Thymus (tissue), 11 donors: ENCODE measurements around the gene DNAJA4. TPM values are rescaled to one million over a fixed set of nuclear protein-coding genes. Genes with fewer than 3 reads are reported as not detected.

Source experiments
- DNase-seq, 9 donors: peaks; one replicate each; pipeline ENCODE4 v3.0.0-alpha.2; 2013; ENCODE audit warnings: low spot score in 9 of 9, low read depth in 6 of 9, missing footprints in 1 of 9
- H3K27ac ChIP-seq, 2 donors: one replicate each; pipeline ENCODE4 v1.5.1; 2013; ENCODE audit warnings: control low read depth in 1 of 2, low read depth in 1 of 2, low read length in 1 of 2, mild to moderate bottlenecking in 1 of 2, moderate library complexity in 1 of 2
- H3K27me3 ChIP-seq, 2 donors: one replicate each; pipeline ENCODE4 v1.5.1; 2013; ENCODE audit warnings: low read length in 1 of 2; ENCODE audit not compliant: control insufficient read depth in 2 of 2, insufficient read depth in 1 of 2
- H3K36me3 ChIP-seq, 2 donors: one replicate each; pipeline ENCODE4 v1.5.1; 2013; ENCODE audit warnings: low read length in 1 of 2, mild to moderate bottlenecking in 1 of 2, moderate library complexity in 1 of 2; ENCODE audit not compliant: control insufficient read depth in 2 of 2, insufficient read depth in 2 of 2
- H3K4me1 ChIP-seq, 2 donors: one replicate each; pipeline ENCODE4 v1.5.1; 2013; ENCODE audit warnings: low read length in 2 of 2; ENCODE audit not compliant: control insufficient read depth in 2 of 2, insufficient read depth in 2 of 2
- H3K4me3 ChIP-seq, 2 donors: one replicate each; pipeline ENCODE4 v1.5.1; 2013; ENCODE audit warnings: low read length in 2 of 2, control low read depth in 1 of 2, mild to moderate bottlenecking in 1 of 2
- H3K9me3 ChIP-seq, 2 donors: one replicate each; pipeline ENCODE4 v1.5.1; 2013; ENCODE audit warnings: low read length in 1 of 2, mild to moderate bottlenecking in 1 of 2; ENCODE audit not compliant: control insufficient read depth in 2 of 2, insufficient read depth in 1 of 2
- WGBS: extraction: QIAGEN DNeasy Blood & Tissue Kit; methylation state at CpG from one replicate; pipeline ENCODE4 v1.1.7; 2013; 5-methylcytosine and 5-hydroxymethylcytosine counted together
- polyA plus RNA-seq: library from polyadenylated mRNA; stranded (reverse); fragments of 200-250 nt; gene quantifications from one replicate; pipeline ENCODE4 v1.2.3, GENCODE V29; 2013
- total RNA-seq: library from RNA; stranded (reverse); fragments of 120-200 nt; gene quantifications from one replicate; pipeline ENCODE4 v1.2.4, GENCODE V29; 2013
- donor health status: healthy.

Gene DNAJA4
- total and polyA plus RNA-seq, 2 donors: 6.2 to 19.0 TPM

- Histone ChIP-seq H3K4me1 (no peaks in the 10 kb centered on the region), H3K4me3 (no peak overlapping the region), H3K27ac (no peak overlapping the region), H3K27me3 (no peaks in the 10 kb centered on the region), H3K36me3 (no peaks in the 10 kb centered on the region), H3K9me3 (peaks cover 0 to 4% of the 10 kb centered on the region in 2 donors)
- 93% methylated on average over 9 of the region's 9 CpGs for WGBS
- DNase-seq: no peak
These were observed 13.2 kb upstream of the DNAJA4 start for GRCh38 chr15:78251136-78251535.

- no peaks in the 10 kb centered on the region for H3K9me3 ChIP-seq
- H3K27ac ChIP-seq: no peak overlapping the region
- DNase-seq: no peak
- 98% methylated on average over 1 of the region's 1 CpG for WGBS
- H3K4me1 ChIP-seq: no peaks in the 10 kb centered on the region
- no peaks in the 10 kb centered on the region for H3K36me3 ChIP-seq
- H3K4me3 ChIP-seq: no peak overlapping the region
- no peaks in the 10 kb centered on the region for H3K27me3 ChIP-seq
These were observed 8.8 kb upstream of the DNAJA4 start for GRCh38 chr15:78255421-78256043.

GRCh38 chr15:78256044-78256437 lies 8.3 kb upstream of the DNAJA4 start:
- Histone ChIP-seq H3K4me3 (no peak overlapping the region), H3K27ac (no peak overlapping the region), H3K4me1 (no peaks in the 10 kb centered on the region), H3K9me3 (no peaks in the 10 kb centered on the region), H3K27me3 (no peaks in the 10 kb centered on the region), H3K36me3 (no peaks in the 10 kb centered on the region)
- no peak for DNase-seq
- 97% methylated on average over 3 of the region's 3 CpGs for whole genome bisulfite sequencing

- WGBS: 98% methylated on average over 3 of the region's 3 CpGs
- no peak overlapping the region for H3K27ac ChIP-seq
- H3K9me3 ChIP-seq: no peaks in the 10 kb centered on the region
- H3K27me3 ChIP-seq: no peaks in the 10 kb centered on the region
- H3K4me1 ChIP-seq: no peaks in the 10 kb centered on the region
- no peaks in the 10 kb centered on the region for H3K36me3 ChIP-seq
- H3K4me3 ChIP-seq: no peak overlapping the region
- DNase-seq: no peak
These were observed 6.7 kb upstream of the DNAJA4 start for GRCh38 chr15:78257681-78258080.

- H3K27me3 ChIP-seq: no peaks in the 10 kb centered on the region
- no peak overlapping the region for H3K27ac ChIP-seq
- WGBS: 98% methylated on average over 3 of the region's 3 CpGs
- H3K4me1 ChIP-seq: peaks cover 0 to 4% of the 10 kb centered on the region in 2 donors
- H3K9me3 ChIP-seq: no peaks in the 10 kb centered on the region
- no peaks in the 10 kb centered on the region for H3K36me3 ChIP-seq
- no peak for DNase-seq
- no peak overlapping the region for H3K4me3 ChIP-seq
These were observed 5.1 kb upstream of the DNAJA4 start for GRCh38 chr15:78259232-78259631.

- peaks cover 0 to 5% of the 10 kb centered on the region in 2 donors for H3K27me3 ChIP-seq
- WGBS: 88% methylated on average over 2 of the region's 2 CpGs
- no peak for DNase-seq
- no peak overlapping the region for H3K4me3 ChIP-seq
- no peaks in the 10 kb centered on the region for H3K36me3 ChIP-seq
- H3K27ac ChIP-seq: no peak overlapping the region
- H3K9me3 ChIP-seq: no peaks in the 10 kb centered on the region
- H3K4me1 ChIP-seq: peaks cover 5 to 9% of the 10 kb centered on the region in 2 donors
These were observed 3.9 kb upstream of the DNAJA4 start for GRCh38 chr15:78260489-78260888.

GRCh38 chr15:78261062-78261461 lies 3.3 kb upstream of the DNAJA4 start:
- WGBS: 96% methylated on average over 3 of the region's 3 CpGs
- no peak overlapping the region for H3K27ac ChIP-seq
- no peak overlapping the region for H3K4me3 ChIP-seq
- peaks cover 0 to 5% of the 10 kb centered on the region in 2 donors for H3K27me3 ChIP-seq
- no peaks in the 10 kb centered on the region for H3K9me3 ChIP-seq
- peaks cover 8 to 15% of the 10 kb centered on the region in 2 donors for H3K4me1 ChIP-seq
- DNase-seq: no peak
- no peaks in the 10 kb centered on the region for H3K36me3 ChIP-seq

- Histone ChIP-seq H3K4me3 (no peak overlapping the region), H3K27ac (no peak overlapping the region), H3K36me3 (no peaks in the 10 kb centered on the region), H3K4me1 (peaks cover 8 to 15% of the 10 kb centered on the region in 2 donors), H3K9me3 (no peaks in the 10 kb centered on the region), H3K27me3 (peaks cover 0 to 5% of the 10 kb centered on the region in 2 donors)
- WGBS: 98% methylated on average over 7 of the region's 7 CpGs
- DNase-seq: no peak
These were observed 996 bp upstream of the DNAJA4 start for GRCh38 chr15:78263351-78263781.

- WGBS: 96% methylated on average over 23 of the region's 23 CpGs
- Histone ChIP-seq H3K4me3 (peak overlapping the region in 1 of 2 donors; percentile 72), H3K27ac (peak overlapping the region in 1 of 2 donors; percentile 68), H3K9me3 (no peaks in the 10 kb centered on the region), H3K4me1 (peaks cover 8 to 15% of the 10 kb centered on the region in 2 donors), H3K36me3 (no peaks in the 10 kb centered on the region), H3K27me3 (peaks cover 0 to 5% of the 10 kb centered on the region in 2 donors)
- DNase-seq: no peak
These were observed 457 bp upstream of the DNAJA4 start for GRCh38 chr15:78263907-78264303.
